Measurements from ENCODE around the gene ACACB. TPM values are rescaled to one million over a fixed set of nuclear protein-coding genes. Genes with fewer than 3 reads are reported as not detected.

ACACB gene
- total and polyA plus RNA-seq, 2 donors from 2014 or later = 13.8 to 56.8 TPM

DNA sequence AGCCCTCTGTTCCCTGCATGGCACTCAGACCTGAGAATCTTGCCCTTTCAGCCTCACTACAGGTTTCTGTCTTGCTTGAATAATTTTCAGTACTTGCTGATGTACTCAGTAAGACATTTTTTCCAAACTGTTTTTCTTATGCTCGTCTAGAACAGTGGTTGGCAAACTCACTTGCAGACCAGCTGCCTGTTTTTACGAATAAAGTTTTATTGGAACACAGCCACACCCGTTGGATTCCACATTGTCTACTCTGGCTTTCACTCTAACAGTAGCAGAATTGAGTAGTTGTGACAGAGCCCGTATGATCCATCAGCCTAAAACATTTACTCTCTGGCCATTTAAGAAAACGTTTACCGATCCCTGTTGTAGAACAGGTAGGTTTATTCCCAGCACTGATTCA lies 119.9 kb downstream of the ACACB start:
- H3K9me3 ChIP-seq (ENCODE audit: control insufficient read depth in 2 of 3, insufficient read depth in 1 of 3, low read length in 3 of 3) = no peaks in the 10 kb centered on the region
- DNase-seq (no peak), FAIRE-seq (no peak)
- no peaks in the 10 kb centered on the region for H3K27me3 ChIP-seq (ENCODE audit: control insufficient read depth, insufficient read depth, low read length)
- H3K4me1 ChIP-seq (ENCODE audit: control insufficient read depth in 2 of 3, insufficient read depth in 2 of 3, low read depth in 1 of 3, low read length in 3 of 3) = no peaks in the 10 kb centered on the region
- TF ChIP-seq, protein P1, sequence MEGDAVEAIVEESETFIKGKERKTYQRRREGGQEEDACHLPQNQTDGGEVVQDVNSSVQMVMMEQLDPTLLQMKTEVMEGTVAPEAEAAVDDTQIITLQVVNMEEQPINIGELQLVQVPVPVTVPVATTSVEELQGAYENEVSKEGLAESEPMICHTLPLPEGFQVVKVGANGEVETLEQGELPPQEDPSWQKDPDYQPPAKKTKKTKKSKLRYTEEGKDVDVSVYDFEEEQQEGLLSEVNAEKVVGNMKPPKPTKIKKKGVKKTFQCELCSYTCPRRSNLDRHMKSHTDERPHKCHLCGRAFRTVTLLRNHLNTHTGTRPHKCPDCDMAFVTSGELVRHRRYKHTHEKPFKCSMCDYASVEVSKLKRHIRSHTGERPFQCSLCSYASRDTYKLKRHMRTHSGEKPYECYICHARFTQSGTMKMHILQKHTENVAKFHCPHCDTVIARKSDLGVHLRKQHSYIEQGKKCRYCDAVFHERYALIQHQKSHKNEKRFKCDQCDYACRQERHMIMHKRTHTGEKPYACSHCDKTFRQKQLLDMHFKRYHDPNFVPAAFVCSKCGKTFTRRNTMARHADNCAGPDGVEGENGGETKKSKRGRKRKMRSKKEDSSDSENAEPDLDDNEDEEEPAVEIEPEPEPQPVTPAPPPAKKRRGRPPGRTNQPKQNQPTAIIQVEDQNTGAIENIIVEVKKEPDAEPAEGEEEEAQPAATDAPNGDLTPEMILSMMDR (IDR thresholded peaks at IDR 0.05; ENCODE audit: borderline replicate concordance, extremely low read depth, insufficient read depth) = no peak
- H3K36me3 ChIP-seq (ENCODE audit: control insufficient read depth in 2 of 3, insufficient read depth in 3 of 3, low read length in 3 of 3) = peaks cover 2 to 66% (median 59%) of the 10 kb centered on the region in 3 donors
- H3K27ac ChIP-seq (ENCODE audit: low read depth in 2 of 2, low read length in 2 of 2) = no peak overlapping the region
- intact Hi-C loops (cut with DNase I) = no loop called here
- no peak overlapping the region for H3K9ac ChIP-seq (ENCODE audit: low read length in 3 of 3)
- H3K4me3 ChIP-seq (ENCODE audit: low read length in 3 of 3) = no peak overlapping the region

- no peak overlapping the region for H3K4me3 ChIP-seq (ENCODE audit: low read length in 3 of 3)
- H3K9me3 ChIP-seq (ENCODE audit: control insufficient read depth in 2 of 3, insufficient read depth in 1 of 3, low read length in 3 of 3) = no peaks in the 10 kb centered on the region
- no peak overlapping the region for H3K9ac ChIP-seq (ENCODE audit: low read length in 3 of 3)
- intact Hi-C loops (cut with DNase I) = no loop called here
- no peak overlapping the region for H3K27ac ChIP-seq (ENCODE audit: low read depth in 2 of 2, low read length in 2 of 2)
- no peaks in the 10 kb centered on the region for H3K27me3 ChIP-seq (ENCODE audit: control insufficient read depth, insufficient read depth, low read length)
- TF ChIP-seq, protein P1 (IDR thresholded peaks at IDR 0.05; ENCODE audit: borderline replicate concordance, extremely low read depth, insufficient read depth) = no peak
- FAIRE-seq = no peak
- H3K4me1 ChIP-seq (ENCODE audit: control insufficient read depth in 2 of 3, insufficient read depth in 2 of 3, low read depth in 1 of 3, low read length in 3 of 3) = no peaks in the 10 kb centered on the region
- H3K36me3 ChIP-seq (ENCODE audit: control insufficient read depth in 2 of 3, insufficient read depth in 3 of 3, low read length in 3 of 3) = peaks cover 5 to 60% (median 50%) of the 10 kb centered on the region in 3 donors
- DNase-seq = no peak
Observed at GRCh38 chr12:109239179-109239578, 122.8 kb downstream of the ACACB start.

- Histone ChIP-seq H3K27ac (ENCODE audit: low read depth in 2 of 2, low read length in 2 of 2) (no peak overlapping the region), H3K4me1 (ENCODE audit: control insufficient read depth in 2 of 3, insufficient read depth in 2 of 3, low read depth in 1 of 3, low read length in 3 of 3) (no peaks in the 10 kb centered on the region), H3K9me3 (ENCODE audit: control insufficient read depth in 2 of 3, insufficient read depth in 1 of 3, low read length in 3 of 3) (no peaks in the 10 kb centered on the region), H3K4me3 (ENCODE audit: low read length in 3 of 3) (no peak overlapping the region), H3K36me3 (ENCODE audit: control insufficient read depth in 2 of 3, insufficient read depth in 3 of 3, low read length in 3 of 3) (peaks cover 5 to 63% (median 53%) of the 10 kb centered on the region in 3 donors), H3K27me3 (ENCODE audit: control insufficient read depth, insufficient read depth, low read length) (no peaks in the 10 kb centered on the region), H3K9ac (ENCODE audit: low read length in 3 of 3) (no peak overlapping the region)
- FAIRE-seq (no peak), DNase-seq (no peak)
- intact Hi-C loops (cut with DNase I) = no loop called here
- TF ChIP-seq, protein P1 (IDR thresholded peaks at IDR 0.05; ENCODE audit: borderline replicate concordance, extremely low read depth, insufficient read depth) = no peak
Observed at GRCh38 chr12:109239691-109240090, 123.3 kb downstream of the ACACB start.

- Histone ChIP-seq H3K9me3 (ENCODE audit: control insufficient read depth in 2 of 3, insufficient read depth in 1 of 3, low read length in 3 of 3) (no peaks in the 10 kb centered on the region), H3K4me3 (ENCODE audit: low read length in 3 of 3) (no peak overlapping the region), H3K27me3 (ENCODE audit: control insufficient read depth, insufficient read depth, low read length) (no peaks in the 10 kb centered on the region), H3K36me3 (ENCODE audit: control insufficient read depth in 2 of 3, insufficient read depth in 3 of 3, low read length in 3 of 3) (peaks cover 5 to 65% (median 51%) of the 10 kb centered on the region in 3 donors), H3K4me1 (ENCODE audit: control insufficient read depth in 2 of 3, insufficient read depth in 2 of 3, low read depth in 1 of 3, low read length in 3 of 3) (no peaks in the 10 kb centered on the region), H3K27ac (ENCODE audit: low read depth in 2 of 2, low read length in 2 of 2) (no peak overlapping the region), H3K9ac (ENCODE audit: low read length in 3 of 3) (no peak overlapping the region)
- TF ChIP-seq, protein P1 (IDR thresholded peaks at IDR 0.05; ENCODE audit: borderline replicate concordance, extremely low read depth, insufficient read depth) = no peak
- intact Hi-C loops (cut with DNase I) = no loop called here
- FAIRE-seq (no peak), DNase-seq (no peak)
Observed at GRCh38 chr12:109240365-109240764, 124.0 kb downstream of the ACACB start.
